Neuron (in vitro differentiated cells): ENCODE results near the gene GRAMD1B.

Source experiments
- H2AFZ ChIP-seq: one replicate; pipeline ENCODE4 v1.6.1; 2013; ENCODE audit warnings: low read depth, mild to moderate bottlenecking, inconsistent platforms, low read length, moderate library complexity
- H3K27me3 ChIP-seq: one replicate; pipeline ENCODE4 v1.6.1; 2013; ENCODE audit warnings: low read length; ENCODE audit not compliant: insufficient read depth
- H3K36me3 ChIP-seq: one replicate; pipeline ENCODE4 v1.6.1; 2013; ENCODE audit warnings: low read length; ENCODE audit not compliant: insufficient read depth
- H3K4me1 ChIP-seq: one replicate; pipeline ENCODE4 v1.6.1; 2013; ENCODE audit warnings: low read length; ENCODE audit not compliant: insufficient read depth
- H3K4me3 ChIP-seq: 2 replicates; pipeline ENCODE4 v1.5.1; 2013; ENCODE audit warnings: mild to moderate bottlenecking, low read length, moderate library complexity
- H3K9me3 ChIP-seq: one replicate; pipeline ENCODE4 v1.6.1; 2013; ENCODE audit warnings: low read length

Gene GRAMD1B

GRCh38 chr11:123532131-123532530 lies 102.1 kb downstream of the GRAMD1B start:
- Histone ChIP-seq H3K4me3 (no peak overlapping the region), H3K9me3 (no peaks in the 10 kb centered on the region), H3K36me3 (no peaks in the 10 kb centered on the region), H3K4me1 (no peaks in the 10 kb centered on the region), H3K27me3 (no peaks in the 10 kb centered on the region), H2AFZ (no peak overlapping the region)

GRCh38 chr11:123535401-123535800 lies 105.3 kb downstream of the GRAMD1B start:
- H3K36me3 ChIP-seq = no peaks in the 10 kb centered on the region
- H3K9me3 ChIP-seq = no peaks in the 10 kb centered on the region
- H3K4me1 ChIP-seq = no peaks in the 10 kb centered on the region
- no peak overlapping the region for H2AFZ ChIP-seq
- H3K4me3 ChIP-seq = no peak overlapping the region
- H3K27me3 ChIP-seq = no peaks in the 10 kb centered on the region

DNA sequence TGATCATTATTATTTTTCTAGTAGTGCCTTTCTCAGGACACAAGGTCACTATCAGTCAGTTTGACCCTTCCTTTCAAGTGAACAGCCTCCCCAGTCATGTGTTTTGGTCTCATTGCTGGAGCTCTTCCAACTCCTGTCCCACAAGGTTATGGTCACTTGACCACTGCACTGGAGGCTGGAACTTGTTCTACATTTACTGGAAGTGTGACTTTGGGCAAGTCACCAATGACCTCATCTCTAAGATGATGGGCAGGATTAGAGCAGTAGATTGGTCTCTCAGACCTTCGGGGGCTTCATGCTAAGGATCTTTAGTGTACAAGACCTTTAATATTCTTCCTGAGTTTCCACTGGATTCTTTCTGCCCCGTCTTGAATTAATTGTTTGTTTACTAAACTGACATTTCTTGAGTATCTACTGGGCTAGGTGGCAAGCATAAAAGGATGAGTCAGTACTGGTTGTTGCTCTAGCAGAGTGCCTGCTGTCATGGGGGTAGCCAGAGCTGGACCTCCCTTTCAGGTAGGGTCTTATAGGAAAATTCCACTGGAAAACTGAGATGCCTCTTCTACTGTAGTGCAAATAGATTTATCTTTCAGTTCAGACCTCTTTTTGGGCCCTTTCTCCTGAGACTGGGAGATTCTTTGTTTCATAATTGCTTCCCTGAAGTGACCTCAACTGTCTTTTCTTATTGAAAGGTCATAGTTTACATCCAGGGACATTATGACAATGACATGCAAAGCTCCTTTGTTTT lies 106.8 kb downstream of the GRAMD1B start:
- no peak overlapping the region for H3K4me3 ChIP-seq
- H3K36me3 ChIP-seq = no peaks in the 10 kb centered on the region
- H2AFZ ChIP-seq = no peak overlapping the region
- no peaks in the 10 kb centered on the region for H3K27me3 ChIP-seq
- H3K9me3 ChIP-seq = no peaks in the 10 kb centered on the region
- no peaks in the 10 kb centered on the region for H3K4me1 ChIP-seq

- H2AFZ ChIP-seq = no peak overlapping the region
- H3K27me3 ChIP-seq = no peaks in the 10 kb centered on the region
- no peaks in the 10 kb centered on the region for H3K36me3 ChIP-seq
- no peaks in the 10 kb centered on the region for H3K9me3 ChIP-seq
- H3K4me1 ChIP-seq = no peaks in the 10 kb centered on the region
- no peak overlapping the region for H3K4me3 ChIP-seq
These were observed 107.7 kb downstream of the GRAMD1B start for GRCh38 chr11:123537726-123538125.

DNA sequence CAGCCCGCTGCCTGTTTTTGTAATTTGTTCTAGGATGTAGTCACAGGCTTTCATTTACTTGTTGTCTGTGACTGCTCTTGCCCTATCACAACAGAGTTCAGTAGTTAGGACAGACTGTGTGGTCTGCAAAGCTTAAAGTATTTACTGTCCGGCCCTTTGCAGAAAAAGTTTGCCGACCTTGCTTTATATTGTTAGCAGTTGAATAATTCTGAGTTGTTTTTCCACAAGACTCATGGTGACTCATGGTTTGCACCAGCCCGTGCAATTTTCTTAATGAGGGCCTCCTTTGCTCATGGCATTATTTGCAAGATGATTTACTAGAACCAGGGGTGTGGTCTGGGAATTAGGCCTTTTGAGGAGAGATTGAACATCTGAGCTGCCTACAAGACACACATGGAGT lies 113.7 kb downstream of the GRAMD1B start:
- H3K27me3 ChIP-seq = no peaks in the 10 kb centered on the region
- no peak overlapping the region for H2AFZ ChIP-seq
- H3K36me3 ChIP-seq = no peaks in the 10 kb centered on the region
- no peaks in the 10 kb centered on the region for H3K9me3 ChIP-seq
- H3K4me3 ChIP-seq = no peak overlapping the region
- no peaks in the 10 kb centered on the region for H3K4me1 ChIP-seq

GRCh38 chr11:123544631-123545375 lies 114.7 kb downstream of the GRAMD1B start:
- no peaks in the 10 kb centered on the region for H3K36me3 ChIP-seq
- H2AFZ ChIP-seq = no peak overlapping the region
- H3K27me3 ChIP-seq = no peaks in the 10 kb centered on the region
- no peak overlapping the region for H3K4me3 ChIP-seq
- no peaks in the 10 kb centered on the region for H3K9me3 ChIP-seq
- H3K4me1 ChIP-seq = no peaks in the 10 kb centered on the region

- Histone ChIP-seq H3K27me3 (no peaks in the 10 kb centered on the region), H3K4me3 (no peak overlapping the region), H3K9me3 (no peaks in the 10 kb centered on the region), H2AFZ (no peak overlapping the region), H3K4me1 (no peaks in the 10 kb centered on the region), H3K36me3 (no peaks in the 10 kb centered on the region)
These were observed 115.7 kb downstream of the GRAMD1B start for GRCh38 chr11:123545726-123546270.

DNA sequence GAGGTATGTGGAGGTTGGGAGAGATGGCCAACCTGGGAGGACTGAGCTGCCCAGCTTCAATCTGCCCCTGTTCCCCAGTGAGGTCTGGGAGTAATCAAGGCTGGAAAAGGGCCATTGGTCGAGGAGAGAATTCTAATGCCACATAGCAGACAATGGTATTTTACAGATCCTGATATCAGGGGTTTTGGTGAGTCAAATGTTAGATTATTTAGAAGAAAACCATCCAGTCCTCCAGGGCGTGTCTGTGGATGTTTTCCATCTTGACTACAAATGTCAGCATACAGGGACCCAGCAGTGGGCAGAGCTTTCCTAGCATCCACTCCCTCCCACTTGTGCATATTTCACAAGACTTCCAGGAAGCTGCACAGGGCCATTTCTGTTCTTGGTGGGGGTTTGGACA lies 116.4 kb downstream of the GRAMD1B start:
- H3K9me3 ChIP-seq = no peaks in the 10 kb centered on the region
- H3K4me1 ChIP-seq = no peaks in the 10 kb centered on the region
- H3K27me3 ChIP-seq = no peaks in the 10 kb centered on the region

GRCh38 chr11:123547180-123547579 lies 117.1 kb downstream of the GRAMD1B start:
- Histone ChIP-seq H3K4me3 (no peak overlapping the region), H3K9me3 (no peaks in the 10 kb centered on the region), H3K27me3 (no peaks in the 10 kb centered on the region), H3K4me1 (no peaks in the 10 kb centered on the region), H3K36me3 (no peaks in the 10 kb centered on the region), H2AFZ (no peak overlapping the region)

More for the DNA sequence above, 116.4 kb downstream of the GRAMD1B start:
- no peak overlapping the region for H2AFZ ChIP-seq
- H3K36me3 ChIP-seq = no peaks in the 10 kb centered on the region
- no peak overlapping the region for H3K4me3 ChIP-seq

DNA sequence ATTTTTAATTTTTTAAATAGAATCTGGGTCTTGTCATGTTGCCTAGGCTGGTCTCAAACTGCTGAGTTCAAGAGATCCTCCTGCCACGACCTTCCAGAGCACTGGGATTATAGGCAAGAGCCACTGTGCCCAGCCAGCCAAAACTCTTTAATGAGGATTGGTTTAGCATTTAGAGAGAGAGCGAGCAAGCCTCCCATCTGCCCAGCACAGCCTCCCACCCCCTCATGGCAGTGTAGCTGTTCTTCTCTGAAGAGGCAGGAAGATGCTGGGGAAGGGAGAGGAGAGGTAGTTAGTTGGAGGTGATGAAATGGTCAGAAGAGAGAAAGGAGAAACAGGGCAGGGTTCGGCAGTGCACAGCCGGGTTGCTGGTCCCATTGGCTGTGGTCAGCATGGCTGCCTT lies 118.7 kb downstream of the GRAMD1B start:
- Histone ChIP-seq H2AFZ (no peak overlapping the region), H3K9me3 (no peaks in the 10 kb centered on the region), H3K27me3 (no peaks in the 10 kb centered on the region), H3K36me3 (no peaks in the 10 kb centered on the region), H3K4me1 (no peaks in the 10 kb centered on the region), H3K4me3 (no peak overlapping the region)

DNA sequence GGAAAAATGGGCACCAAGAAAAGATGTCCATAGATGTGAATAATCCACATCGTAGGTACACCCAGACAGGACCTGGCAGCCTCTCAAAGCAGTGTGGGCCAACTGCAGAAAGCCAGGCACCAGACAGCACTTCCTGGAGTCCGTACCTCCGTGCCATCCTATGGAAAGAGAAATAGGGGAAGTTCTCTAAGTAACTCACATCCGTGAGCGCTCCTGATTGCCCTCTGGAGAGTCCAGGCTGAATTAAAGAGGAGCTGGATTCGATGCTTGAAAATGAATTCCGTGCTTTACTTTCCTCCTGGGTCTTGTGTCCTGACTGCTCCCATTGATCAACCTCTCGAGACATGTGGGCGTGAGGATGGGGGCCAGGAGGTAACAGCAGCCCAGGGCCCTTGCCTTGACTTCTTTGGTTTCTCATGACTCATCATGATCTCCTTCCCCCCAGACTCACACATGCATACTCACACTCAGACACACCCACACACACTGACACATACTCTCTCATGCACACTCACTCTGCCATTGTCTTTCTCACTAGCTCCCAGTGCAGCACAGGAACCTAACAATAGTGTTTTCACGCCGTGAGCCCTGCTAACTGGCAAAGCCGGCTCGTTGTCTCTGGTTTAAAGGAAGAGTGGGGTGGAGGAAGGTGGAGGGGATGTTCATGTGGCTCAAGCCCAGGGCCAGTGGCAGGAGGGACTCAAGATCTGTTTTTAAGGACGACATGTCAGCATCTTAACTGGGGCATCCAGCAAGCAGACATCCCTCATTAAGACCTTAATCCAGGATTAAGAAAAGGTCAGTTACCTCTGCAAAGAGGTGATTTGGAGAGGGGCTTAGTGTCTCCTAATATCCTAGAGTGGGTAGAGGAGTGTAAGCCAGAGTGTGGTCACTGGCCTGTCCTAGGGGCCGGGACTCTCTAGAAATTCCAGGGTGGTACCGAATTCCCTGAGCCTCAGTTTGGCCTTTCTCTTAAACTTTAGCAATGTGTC lies 120.2 kb downstream of the GRAMD1B start:
- Histone ChIP-seq H3K4me3 (no peak overlapping the region), H3K9me3 (no peaks in the 10 kb centered on the region), H3K36me3 (no peaks in the 10 kb centered on the region), H2AFZ (no peak overlapping the region), H3K4me1 (no peaks in the 10 kb centered on the region), H3K27me3 (no peaks in the 10 kb centered on the region)

DNA sequence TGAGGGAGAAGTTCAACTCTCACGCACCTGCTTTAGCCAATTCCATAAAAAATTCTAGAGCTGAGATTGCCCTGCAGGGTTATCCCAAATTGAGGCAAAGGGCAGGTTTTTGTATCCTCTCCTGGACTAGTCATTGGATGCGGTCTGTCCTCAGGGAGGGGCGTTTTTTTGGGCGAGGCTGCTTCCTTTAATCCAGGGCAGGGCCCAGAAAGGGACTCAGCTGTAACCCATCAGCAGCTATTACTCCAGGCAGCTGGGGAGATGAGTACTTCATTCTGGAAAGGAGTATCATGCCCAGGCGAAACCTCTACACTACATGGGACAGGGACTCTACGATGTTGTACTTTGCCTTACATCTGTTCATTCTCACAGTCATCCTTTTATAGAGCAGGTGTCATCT lies 121.0 kb downstream of the GRAMD1B start:
- Histone ChIP-seq H2AFZ (no peak overlapping the region), H3K4me1 (no peaks in the 10 kb centered on the region), H3K9me3 (no peaks in the 10 kb centered on the region), H3K36me3 (no peaks in the 10 kb centered on the region), H3K27me3 (no peaks in the 10 kb centered on the region), H3K4me3 (no peak overlapping the region)
